ENCODE data around the gene IL17RD. TPM values are rescaled to one million over a fixed set of nuclear protein-coding genes. Genes with fewer than 3 reads are reported as not detected.

IL17RD gene
- polyA plus RNA-seq (ENCODE audit: insufficient read length in 12 of 12) = 10 to 100 TPM in 11 of 12 donors, not detected in 1; 21.2 to 35.9 (median 27.0) TPM
- long read RNA-seq, donor 1, full-length matches to known transcripts = 3 of 3 reads
- long read RNA-seq, donor 1, partial matches to known transcripts = 0 of 3 reads
- long read RNA-seq, donor 1, other reads (novel, unspliced or antisense) = 0 of 3 reads
- long read RNA-seq, donor 2, full-length matches to known transcripts = 8 of 14 reads
- long read RNA-seq, donor 2, partial matches to known transcripts = 6 of 14 reads
- long read RNA-seq, donor 2, other reads (novel, unspliced or antisense) = 0 of 14 reads
- long read RNA-seq, donor 3, full-length matches to known transcripts = 2 of 2 reads
- long read RNA-seq, donor 3, partial matches to known transcripts = 0 of 2 reads
- long read RNA-seq, donor 3, other reads (novel, unspliced or antisense) = 0 of 2 reads
- long read RNA-seq, donor 4 = 0 reads
- long read RNA-seq, donor 5, full-length matches to known transcripts = 6 of 12 reads
- long read RNA-seq, donor 5, partial matches to known transcripts = 6 of 12 reads
- long read RNA-seq, donor 5, other reads (novel, unspliced or antisense) = 0 of 12 reads
- long read RNA-seq, donor 6, full-length matches to known transcripts = 2 of 2 reads
- long read RNA-seq, donor 6, partial matches to known transcripts = 0 of 2 reads
- long read RNA-seq, donor 6, other reads (novel, unspliced or antisense) = 0 of 2 reads
- long read RNA-seq, donor 7, full-length matches to known transcripts = 2 of 2 reads
- long read RNA-seq, donor 7, partial matches to known transcripts = 0 of 2 reads
- long read RNA-seq, donor 7, other reads (novel, unspliced or antisense) = 0 of 2 reads
- long read RNA-seq, donor 8, full-length matches to known transcripts = 3 of 3 reads
- long read RNA-seq, donor 8, partial matches to known transcripts = 0 of 3 reads
- long read RNA-seq, donor 8, other reads (novel, unspliced or antisense) = 0 of 3 reads
- long read RNA-seq, donor 9 = 0 reads
- long read RNA-seq, donor 10, full-length matches to known transcripts = 3 of 3 reads
- long read RNA-seq, donor 10, partial matches to known transcripts = 0 of 3 reads
- long read RNA-seq, donor 10, other reads (novel, unspliced or antisense) = 0 of 3 reads
- long read RNA-seq, donor 11, full-length matches to known transcripts = 4 of 10 reads
- long read RNA-seq, donor 11, partial matches to known transcripts = 6 of 10 reads
- long read RNA-seq, donor 11, other reads (novel, unspliced or antisense) = 0 of 10 reads

GRCh38 chr3:57164657-57165573 lies at the start of gene IL17RD:
Gene IL17RD (minus strand): TSS chr3:57165353. CDS start chr3:57165286, 67 bp downstream.
- DNase-seq = peak; percentile 88

GRCh38 chr3:57206423-57206822 lies 41.3 kb upstream of the IL17RD start:
- no peak for DNase-seq

- no peak for DNase-seq
Observed at GRCh38 chr3:57199895-57200297, 34.7 kb upstream of the IL17RD start, which contains the start of gene HESX1. Gene HESX1 (minus strand): TSS chr3:57199978. CDS start chr3:57199918, 60 bp downstream.

- no peak for DNase-seq
Observed at GRCh38 chr3:57194641-57195040, 29.5 kb upstream of the IL17RD start.

- DNase-seq = no peak
Observed at GRCh38 chr3:57192028-57192427, 26.9 kb upstream of the IL17RD start.

GRCh38 chr3:57184526-57184925 lies 19.4 kb upstream of the IL17RD start:
- no peak for DNase-seq

- DNase-seq = no peak
Observed at GRCh38 chr3:57179580-57180410, 14.6 kb upstream of the IL17RD start.

GRCh38 chr3:57176045-57176444 lies 10.9 kb upstream of the IL17RD start:
- DNase-seq = no peak

GRCh38 chr3:57173687-57174086 lies 8.5 kb upstream of the IL17RD start:
- no peak for DNase-seq

GRCh38 chr3:57170946-57171345 lies 5.8 kb upstream of the IL17RD start:
- DNase-seq = no peak

GRCh38 chr3:57169872-57170623 lies 4.9 kb upstream of the IL17RD start:
- DNase-seq = peak; percentile 78

- no peak for DNase-seq
Observed at GRCh38 chr3:57169108-57169507, 4.0 kb upstream of the IL17RD start.

GRCh38 chr3:57168151-57168550 lies 3.0 kb upstream of the IL17RD start:
- no peak for DNase-seq

- DNase-seq = no peak
Observed at GRCh38 chr3:57166660-57167059, 1.5 kb upstream of the IL17RD start.

GRCh38 chr3:57165641-57166040 lies 488 bp upstream of the IL17RD start:
- no peak for DNase-seq

- peak; percentile 61 for DNase-seq
Observed at GRCh38 chr3:57164217-57164656, 916 bp downstream of the IL17RD start.

GRCh38 chr3:57163751-57164150 lies 1.4 kb downstream of the IL17RD start:
- DNase-seq = no peak

GRCh38 chr3:57161915-57162314 lies 3.2 kb downstream of the IL17RD start:
- DNase-seq = no peak

All from muscle of arm (tissue), 14 donors.